ENCODE measurements around the gene NCMAP. TPM values are rescaled to one million over a fixed set of nuclear protein-coding genes. Genes with fewer than 3 reads are reported as not detected.

Gene NCMAP
- polyA plus RNA-seq, 1 experiment, result not detected

GRCh38 chr1:24562625-24563024, 6.7 kb downstream of the NCMAP start:
- H3K27ac ChIP-seq (ENCODE audit: low read depth, low read length), result no peak overlapping the region
- ChIA-PET POLR2A (no interaction called here), CTCF (no interaction called here)
- H3K27me3 ChIP-seq (ENCODE audit: control insufficient read depth, insufficient read depth, low read length), result peaks cover 10% of the 10 kb centered on the region
- DNase-seq (ENCODE audit: low read depth, low spot score), result no peak
- H3K4me3 ChIP-seq (ENCODE audit: low read depth, low read length), result no peak overlapping the region
- TF ChIP-seq, protein P1, sequence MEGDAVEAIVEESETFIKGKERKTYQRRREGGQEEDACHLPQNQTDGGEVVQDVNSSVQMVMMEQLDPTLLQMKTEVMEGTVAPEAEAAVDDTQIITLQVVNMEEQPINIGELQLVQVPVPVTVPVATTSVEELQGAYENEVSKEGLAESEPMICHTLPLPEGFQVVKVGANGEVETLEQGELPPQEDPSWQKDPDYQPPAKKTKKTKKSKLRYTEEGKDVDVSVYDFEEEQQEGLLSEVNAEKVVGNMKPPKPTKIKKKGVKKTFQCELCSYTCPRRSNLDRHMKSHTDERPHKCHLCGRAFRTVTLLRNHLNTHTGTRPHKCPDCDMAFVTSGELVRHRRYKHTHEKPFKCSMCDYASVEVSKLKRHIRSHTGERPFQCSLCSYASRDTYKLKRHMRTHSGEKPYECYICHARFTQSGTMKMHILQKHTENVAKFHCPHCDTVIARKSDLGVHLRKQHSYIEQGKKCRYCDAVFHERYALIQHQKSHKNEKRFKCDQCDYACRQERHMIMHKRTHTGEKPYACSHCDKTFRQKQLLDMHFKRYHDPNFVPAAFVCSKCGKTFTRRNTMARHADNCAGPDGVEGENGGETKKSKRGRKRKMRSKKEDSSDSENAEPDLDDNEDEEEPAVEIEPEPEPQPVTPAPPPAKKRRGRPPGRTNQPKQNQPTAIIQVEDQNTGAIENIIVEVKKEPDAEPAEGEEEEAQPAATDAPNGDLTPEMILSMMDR (IDR thresholded peaks at IDR 0.05; ENCODE audit: low read depth, low read length), result no peak
- H3K9me3 ChIP-seq (ENCODE audit: control insufficient read depth, insufficient read depth, low read length), result no peaks in the 10 kb centered on the region

DNA sequence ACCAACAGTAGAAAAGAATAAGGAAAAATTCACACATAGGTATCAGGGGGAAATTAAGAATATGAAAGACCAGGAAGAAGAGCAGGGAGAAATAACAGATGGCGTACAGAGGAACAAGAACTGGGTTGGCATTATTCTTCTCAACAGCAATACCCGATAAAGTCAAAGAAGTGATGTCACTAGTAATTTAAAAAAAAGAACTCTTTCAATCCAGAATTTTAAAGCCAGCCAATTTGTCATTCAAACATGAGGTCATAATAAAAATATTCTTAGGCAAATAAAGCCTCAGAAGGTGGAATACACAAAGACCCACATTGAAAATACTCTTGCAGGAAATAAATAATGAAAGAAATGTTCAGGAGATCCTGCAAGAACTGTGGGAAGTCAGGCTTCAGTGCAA, 8.8 kb downstream of the NCMAP start:
- H3K27ac ChIP-seq (ENCODE audit: low read depth, low read length), result no peak overlapping the region
- TF ChIP-seq, protein P1 (IDR thresholded peaks at IDR 0.05; ENCODE audit: low read depth, low read length), result no peak
- H3K4me3 ChIP-seq (ENCODE audit: low read depth, low read length), result no peak overlapping the region
- DNase-seq (ENCODE audit: low read depth, low spot score), result no peak
- CTCF ChIA-PET, result interaction anchor here (0.7 to 1.7 kb wide), 2 partner anchors 22 to 451 kb away, joined by 7 read pairs; no protein-coding TSS in a partner anchor
- peaks cover 6% of the 10 kb centered on the region for H3K27me3 ChIP-seq (ENCODE audit: control insufficient read depth, insufficient read depth, low read length)
- H3K9me3 ChIP-seq (ENCODE audit: control insufficient read depth, insufficient read depth, low read length), result no peaks in the 10 kb centered on the region
- POLR2A ChIA-PET, result no interaction called here

- no peak overlapping the region for H3K4me3 ChIP-seq (ENCODE audit: low read depth, low read length)
- ChIA-PET POLR2A (no interaction called here), CTCF (interaction anchor here (0.5 kb wide), 1 partner anchor 306 kb away, joined by 4 read pairs; no protein-coding TSS in a partner anchor)
- H3K27ac ChIP-seq (ENCODE audit: low read depth, low read length), result no peak overlapping the region
- no peak for DNase-seq (ENCODE audit: low read depth, low spot score)
- H3K9me3 ChIP-seq (ENCODE audit: control insufficient read depth, insufficient read depth, low read length), result no peaks in the 10 kb centered on the region
- TF ChIP-seq, protein P1 (IDR thresholded peaks at IDR 0.05; ENCODE audit: low read depth, low read length), result no peak
- H3K27me3 ChIP-seq (ENCODE audit: control insufficient read depth, insufficient read depth, low read length), result peaks cover 5% of the 10 kb centered on the region
Observed at GRCh38 chr1:24566236-24566867, 10.5 kb downstream of the NCMAP start.

GRCh38 chr1:24567792-24568388, 12.0 kb downstream of the NCMAP start:
- H3K9me3 ChIP-seq (ENCODE audit: control insufficient read depth, insufficient read depth, low read length), result no peaks in the 10 kb centered on the region
- TF ChIP-seq, protein P1 (IDR thresholded peaks at IDR 0.05; ENCODE audit: low read depth, low read length), result no peak
- peaks cover 5% of the 10 kb centered on the region for H3K27me3 ChIP-seq (ENCODE audit: control insufficient read depth, insufficient read depth, low read length)
- no peak for DNase-seq (ENCODE audit: low read depth, low spot score)
- H3K4me3 ChIP-seq (ENCODE audit: low read depth, low read length), result no peak overlapping the region
- POLR2A ChIA-PET, result no interaction called here
- CTCF ChIA-PET, result no interaction called here
- no peak overlapping the region for H3K27ac ChIP-seq (ENCODE audit: low read depth, low read length)

DNA sequence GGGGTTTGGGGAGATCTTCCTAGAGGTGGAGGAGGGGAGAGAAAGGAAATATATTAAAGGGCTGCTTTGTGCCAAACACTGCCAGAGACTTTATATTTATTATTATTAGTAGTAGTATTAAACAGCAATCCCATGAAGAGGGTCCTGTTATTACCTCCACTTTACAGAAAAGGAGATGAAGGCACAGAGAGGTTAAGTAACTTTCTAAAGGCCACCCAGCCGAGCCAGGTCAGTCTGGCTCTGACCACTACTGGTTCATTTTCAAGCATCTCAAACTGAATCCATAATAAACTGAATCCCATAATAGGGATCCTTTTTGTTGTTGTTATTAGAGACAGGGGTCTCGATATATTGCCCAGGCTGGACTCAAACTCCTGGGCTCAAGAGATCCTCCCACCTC, 12.6 kb downstream of the NCMAP start:
- ChIA-PET CTCF (no interaction called here), POLR2A (no interaction called here)
- Histone ChIP-seq H3K27ac (ENCODE audit: low read depth, low read length) (no peak overlapping the region), H3K4me3 (ENCODE audit: low read depth, low read length) (no peak overlapping the region), H3K27me3 (ENCODE audit: control insufficient read depth, insufficient read depth, low read length) (peaks cover 4% of the 10 kb centered on the region), H3K9me3 (ENCODE audit: control insufficient read depth, insufficient read depth, low read length) (no peaks in the 10 kb centered on the region)
- no peak for DNase-seq (ENCODE audit: low read depth, low spot score)
- TF ChIP-seq, protein P1 (IDR thresholded peaks at IDR 0.05; ENCODE audit: low read depth, low read length), result no peak
